Heart left ventricle (tissue), 16 donors: ENCODE measurements around the gene SMURF1. TPM values are rescaled to one million over a fixed set of nuclear protein-coding genes. Genes with fewer than 3 reads are reported as not detected.

ENCODE experiments used
- ATAC-seq, 4 donors: fragments of 200-7000 bp; cut with Tn5 transposase; one replicate each; pipeline ENCODE4 v1.9.1; 2020 to 2022; ENCODE audit warnings: moderate library complexity in 4 of 4, mild to moderate bottlenecking in 3 of 4, moderate number of reproducible peaks in 1 of 4
- DNase-seq, 5 donors: peaks; one replicate each; pipeline ENCODE4 v3.0.0-alpha.2; 2020
- H3K27ac ChIP-seq, 12 donors: fragments of 200-600 bp; sonication (generic) in 4 of 12; one replicate each; pipeline versions ENCODE4 v1.5.0 to v1.8.0; 2016 to 2022; ENCODE audit warnings: mild to moderate bottlenecking in 2 of 12
- H3K27me3 ChIP-seq, 9 donors: fragments of 200-600 bp; sonication (generic) in 2 of 9; one replicate each; pipeline versions ENCODE4 v1.5.1 to v1.8.0; 2016 to 2022; ENCODE audit warnings: mild to moderate bottlenecking in 3 of 9
- H3K36me3 ChIP-seq, 9 donors: fragments of 200-600 bp; sonication (generic) in 2 of 9; one replicate each; pipeline versions ENCODE4 v1.5.0 to v1.8.0; 2018 to 2022; ENCODE audit warnings: mild to moderate bottlenecking in 2 of 9
- H3K4me1 ChIP-seq, 12 donors: fragments of 200-600 bp; sonication (generic) in 4 of 12; one replicate each; pipeline versions ENCODE4 v1.5.0 to v1.8.0; 2016 to 2022; ENCODE audit warnings: mild to moderate bottlenecking in 3 of 12
- H3K4me3 ChIP-seq, 12 donors: fragments of 200-600 bp; sonication (generic) in 4 of 12; one replicate each; pipeline versions ENCODE4 v1.5.0 to v1.8.0; 2017 to 2022; ENCODE audit warnings: mild to moderate bottlenecking in 9 of 12, moderate library complexity in 4 of 12
- H3K9me3 ChIP-seq, 12 donors: fragments of 200-600 bp; sonication (generic) in 4 of 12; one replicate each; pipeline versions ENCODE4 v1.5.0 to v1.8.0; 2016 to 2022; ENCODE audit warnings: mild to moderate bottlenecking in 1 of 12
- POLR2A ChIP-seq, 2 donors: fragments of 450-650 bp; IDR thresholded peaks; one replicate each; pipeline ENCODE4 v1.6.1; 2017; ENCODE audit warnings: antibody characterized with exemption in 2 of 2, mild to moderate bottlenecking in 2 of 2, moderate library complexity in 2 of 2
- WGBS, 4 donors: extraction: QIAGEN DNeasy Blood & Tissue Kit in 2 of 4; methylation state at CpG; one replicate each; pipeline versions ENCODE4 v1.1.5 to v1.1.7; 2013 to 2018; 5-methylcytosine and 5-hydroxymethylcytosine counted together
- intact Hi-C, 10 donors: fragments of 100-400 bp; cut with DNase I; formaldehyde crosslinking; loops; one replicate each; pipeline versions ENCODE4 v1.11.1 to v1.14.2; 2022
- polyA plus RNA-seq, 2 donors: library from polyadenylated mRNA; stranded (reverse); fragments of 200-250 nt; gene quantifications; one replicate each; pipeline ENCODE4 v1.2.3, GENCODE V29; 2013
- total RNA-seq, 9 donors: library from RNA; depleted of rRNA in 2 of 9; stranded (reverse); fragments of >200 nt in 2 of 9; fragmentation: NEBNext Ultra II Directional in 3 of 9; extraction: Animal tissue kit (Norgen Biotek cat#: 25700) in 3 of 9; gene quantifications; one replicate each; pipeline versions ENCODE4 v1.1.0 to v1.2.4, GENCODE V29; 2016 to 2023
- TF ChIP-seq, protein P1 (sequence below), 12 donors: fragments of 200-600 bp; sonication (generic) in 4 of 12; IDR thresholded peaks; one replicate each; pipeline versions ENCODE4 v1.5.0 to v1.8.0; 2018 to 2022; ENCODE audit warnings: antibody characterized with exemption in 12 of 12, mild to moderate bottlenecking in 5 of 12
- donor health status: ischemic (EF 13 %, LVEDD 7.1; RV severe dilation, severe dysfunction).
- donor health status: healthy with polysubstance abuse.
- donor health status: DM: no; HTN: yes; CAD: no.
- donor health status: DM: no; HTN: no; CAD: no.
- donor health status: ischemic (EF 25% LVEDD 6.9; RV normal size, moderate dysfunction).
- donor health status: ischemic (EF 25% LVEDD 5.7; RV mildly dilated, moderate dysfunction).
- donor health status: healthy.
- donor health status: DM: yes; HTN: yes; CAD: no.
- donor health status: ischemic (EF 35%, LVEDD 5.7; RV mildly dilated, moderate dysfunction).
- donor health status: nonischemic (EF 11% LVEDD 7.7; RV severe dilation, severe dysfunction).
- donor health status: DM: yes; HTN: yes; CAD: no.
- donor health status: PGD.
- donor health status: ischemic (EF 29% LVEDD 5.4; RV normal size, mild dysfunction).
- donor health status: nonischemic (EF 23%, LVEDD 6.1; RV moderate dilation, normal function).

The SMURF1 gene
- total and polyA plus RNA-seq, 11 donors = 3.5 to 15.4 (median 12.4) TPM

DNA sequence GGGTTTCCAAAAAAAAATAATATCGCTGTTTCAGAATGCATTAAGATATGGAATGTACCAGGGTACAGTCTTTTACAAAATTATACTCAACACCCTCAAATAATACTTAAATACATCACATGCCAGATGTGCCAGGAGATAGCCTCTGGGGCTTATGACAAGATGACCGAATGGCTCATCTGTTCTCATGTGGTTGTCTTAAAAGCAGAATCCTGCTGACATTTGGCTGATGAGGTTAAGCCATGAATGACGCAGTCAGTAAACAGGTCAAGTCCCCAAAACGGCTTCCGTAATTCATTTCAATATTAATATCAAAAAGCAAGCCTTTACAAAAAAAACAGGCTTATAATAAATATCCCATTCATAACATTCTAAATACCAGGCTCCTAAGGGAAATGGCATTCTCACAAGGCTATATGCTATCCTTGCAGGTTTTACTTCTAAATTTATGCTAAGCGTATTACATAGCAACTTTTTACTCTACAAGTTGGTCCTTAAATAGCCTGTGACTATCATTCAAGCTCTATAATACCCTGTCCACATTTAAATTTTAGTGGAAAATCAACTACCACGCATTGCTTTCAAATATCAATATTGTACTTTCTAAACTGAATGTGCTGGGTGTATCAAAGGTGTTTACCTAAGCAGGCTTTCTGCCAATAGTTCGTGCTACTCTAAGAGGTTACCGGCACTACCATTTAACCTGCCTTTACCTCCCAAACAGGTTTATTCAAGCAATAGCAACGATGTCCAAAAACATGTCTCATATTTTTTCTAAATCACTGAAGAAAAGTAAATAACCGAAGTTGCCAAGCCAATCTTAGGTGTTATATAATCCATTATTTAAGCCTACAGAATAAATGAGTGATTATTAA is 15.6 kb downstream of the SMURF1 start:
- Histone ChIP-seq H3K36me3 (no peaks in the 10 kb centered on the region), H3K27me3 (no peaks in the 10 kb centered on the region), H3K9me3 (no peaks in the 10 kb centered on the region), H3K4me3 (peak overlapping the region in 2 of 12 donors; percentile 6 to 34), H3K27ac (peak overlapping the region in 9 of 12 donors; percentile 3 to 66 (median 40)), H3K4me1 (peaks cover 0 to 70% (median 29%) of the 10 kb centered on the region in 12 donors)
- TF ChIP-seq POLR2A (IDR thresholded peaks at IDR 0.05) = no peak
- TF ChIP-seq, protein P1, sequence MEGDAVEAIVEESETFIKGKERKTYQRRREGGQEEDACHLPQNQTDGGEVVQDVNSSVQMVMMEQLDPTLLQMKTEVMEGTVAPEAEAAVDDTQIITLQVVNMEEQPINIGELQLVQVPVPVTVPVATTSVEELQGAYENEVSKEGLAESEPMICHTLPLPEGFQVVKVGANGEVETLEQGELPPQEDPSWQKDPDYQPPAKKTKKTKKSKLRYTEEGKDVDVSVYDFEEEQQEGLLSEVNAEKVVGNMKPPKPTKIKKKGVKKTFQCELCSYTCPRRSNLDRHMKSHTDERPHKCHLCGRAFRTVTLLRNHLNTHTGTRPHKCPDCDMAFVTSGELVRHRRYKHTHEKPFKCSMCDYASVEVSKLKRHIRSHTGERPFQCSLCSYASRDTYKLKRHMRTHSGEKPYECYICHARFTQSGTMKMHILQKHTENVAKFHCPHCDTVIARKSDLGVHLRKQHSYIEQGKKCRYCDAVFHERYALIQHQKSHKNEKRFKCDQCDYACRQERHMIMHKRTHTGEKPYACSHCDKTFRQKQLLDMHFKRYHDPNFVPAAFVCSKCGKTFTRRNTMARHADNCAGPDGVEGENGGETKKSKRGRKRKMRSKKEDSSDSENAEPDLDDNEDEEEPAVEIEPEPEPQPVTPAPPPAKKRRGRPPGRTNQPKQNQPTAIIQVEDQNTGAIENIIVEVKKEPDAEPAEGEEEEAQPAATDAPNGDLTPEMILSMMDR (IDR thresholded peaks at IDR 0.05) = no peak
- WGBS, 4 donors = 78 to 84% (median 80%) methylated on average over 11 of the region's 11 CpGs
- intact Hi-C loops = loop anchor here in 1 of 10 donors (10.0 kb wide), 1 partner anchor 64 kb away; no protein-coding TSS in a partner anchor
- DNase-seq = no peak
- ATAC-seq = peak in 2 of 4 donors; percentile 25 to 38

DNA sequence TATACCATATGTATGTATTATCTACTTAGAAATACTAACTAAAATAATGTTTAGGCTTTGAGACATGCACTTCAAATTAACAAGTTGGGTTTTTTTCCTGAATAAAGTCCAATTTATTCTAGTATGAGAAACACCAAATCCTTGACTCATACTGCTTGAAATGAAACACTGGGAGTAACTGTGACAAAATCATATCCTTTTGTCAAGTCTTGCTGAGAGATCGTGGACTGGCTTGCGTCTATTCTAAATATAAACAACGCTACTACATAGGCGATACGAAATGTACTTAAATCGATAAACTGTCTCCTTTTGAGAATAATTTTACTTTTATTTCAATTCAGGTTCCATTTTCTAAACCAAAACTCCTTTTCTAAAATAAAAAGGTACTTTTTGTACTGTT is 16.3 kb downstream of the SMURF1 start:
- DNase-seq (no peak), ATAC-seq (peak in 2 of 4 donors; percentile 25 to 32)
- intact Hi-C loops = loop anchor here in 1 of 10 donors (10.0 kb wide), 1 partner anchor 63 kb away; no protein-coding TSS in a partner anchor
- Histone ChIP-seq H3K4me3 (peak overlapping the region in 2 of 12 donors; percentile 6 to 34), H3K9me3 (no peaks in the 10 kb centered on the region), H3K27ac (peak overlapping the region in 9 of 12 donors; percentile 3 to 66 (median 40)), H3K4me1 (peaks cover 0 to 67% (median 26%) of the 10 kb centered on the region in 12 donors), H3K36me3 (no peaks in the 10 kb centered on the region), H3K27me3 (no peaks in the 10 kb centered on the region)
- 78 to 81% (median 80%) methylated on average over 6 of the region's 6 CpGs for whole genome bisulfite sequencing, 4 donors
- TF ChIP-seq POLR2A (IDR thresholded peaks at IDR 0.05) = no peak
- TF ChIP-seq, protein P1 (IDR thresholded peaks at IDR 0.05) = no peak

DNA sequence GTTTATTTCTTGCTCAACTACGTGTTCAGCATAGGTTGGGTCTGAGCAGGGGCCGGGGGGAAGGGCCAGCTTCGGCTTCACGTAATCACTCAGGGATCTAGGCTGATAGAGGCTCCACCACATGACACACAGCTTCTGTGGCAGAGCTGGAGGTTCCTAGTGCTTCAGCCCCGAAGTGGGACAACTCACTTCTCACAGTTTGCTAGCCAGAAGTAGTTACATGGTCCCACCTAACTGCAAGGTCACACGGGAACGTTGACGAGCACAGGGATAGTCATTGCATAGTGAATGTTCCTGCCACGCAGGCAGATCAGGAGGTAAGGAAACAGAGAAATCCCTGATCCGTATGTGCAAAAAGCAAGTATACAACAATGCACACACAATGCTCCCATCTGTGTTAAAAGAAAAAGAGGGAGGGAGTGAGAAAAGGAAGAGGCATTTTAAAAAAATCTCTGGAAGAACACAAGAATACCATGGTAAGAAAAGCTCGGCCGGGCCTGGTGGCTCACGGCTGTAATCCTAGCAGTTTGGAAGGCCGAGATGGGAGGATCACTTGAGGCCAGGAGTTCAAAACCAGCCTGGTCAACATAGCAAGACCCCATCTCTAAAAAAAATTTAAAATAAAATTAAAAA is 16.9 kb downstream of the SMURF1 start:
- WGBS, 4 donors = 68 to 72% (median 69%) methylated on average over 14 of the region's 14 CpGs
- intact Hi-C loops = loop anchor here in 1 of 10 donors (10.0 kb wide), 1 partner anchor 62 kb away; no protein-coding TSS in a partner anchor
- H3K27me3 ChIP-seq = no peaks in the 10 kb centered on the region
- peaks cover 0 to 71% (median 27%) of the 10 kb centered on the region in 12 donors for H3K4me1 ChIP-seq
- ATAC-seq = peak in 3 of 4 donors; percentile 21 to 38 (median 22)
- no peak for TF ChIP-seq POLR2A (IDR thresholded peaks at IDR 0.05)
- TF ChIP-seq, protein P1 (IDR thresholded peaks at IDR 0.05) = no peak
- H3K36me3 ChIP-seq = no peaks in the 10 kb centered on the region
- peak overlapping the region in 10 of 12 donors; percentile 3 to 66 (median 38) for H3K27ac ChIP-seq
- DNase-seq = no peak
- H3K9me3 ChIP-seq = no peaks in the 10 kb centered on the region
- peak overlapping the region in 1 of 12 donors; percentile 6 for H3K4me3 ChIP-seq

DNA sequence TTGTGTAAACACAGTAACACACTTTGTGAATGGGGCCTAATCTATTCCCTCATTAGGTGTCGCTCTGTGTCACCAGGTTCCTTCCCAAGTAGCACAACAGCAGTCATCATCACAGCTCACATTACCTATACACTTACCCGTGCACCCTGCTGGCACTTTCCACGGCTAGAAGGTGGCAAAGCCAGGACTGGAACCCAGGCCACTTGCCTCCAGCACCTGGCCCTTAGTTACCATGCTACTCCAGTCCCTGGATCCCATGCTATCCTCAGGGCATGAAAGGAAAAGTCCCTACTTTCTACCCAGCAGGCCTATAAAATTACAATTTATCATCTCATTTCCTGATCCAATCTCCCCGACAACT is 18.4 kb downstream of the SMURF1 start:
- Histone ChIP-seq H3K27ac (no peak overlapping the region), H3K9me3 (no peaks in the 10 kb centered on the region), H3K4me3 (no peak overlapping the region), H3K27me3 (no peaks in the 10 kb centered on the region), H3K36me3 (no peaks in the 10 kb centered on the region), H3K4me1 (peaks cover 5 to 75% (median 42%) of the 10 kb centered on the region in 12 donors)
- ATAC-seq = no peak
- DNase-seq = no peak
- TF ChIP-seq POLR2A (IDR thresholded peaks at IDR 0.05) = no peak
- TF ChIP-seq, protein P1 (IDR thresholded peaks at IDR 0.05) = no peak
- intact Hi-C loops = loop anchor here in 1 of 10 donors (10.0 kb wide), 1 partner anchor 61 kb away; no protein-coding TSS in a partner anchor
- WGBS, 4 donors = 91 to 98% (median 95%) methylated on average over 4 of the region's 4 CpGs
